Astrocyte (in vitro differentiated cells and primary cell): ENCODE measurements around the gene CAMK2D. TPM values are rescaled to one million over a fixed set of nuclear protein-coding genes. Genes with fewer than 3 reads are reported as not detected.

Experiments used
- DNase-seq: peaks from one replicate; pipeline ENCODE4 v3.0.0-alpha.2; 2010; ENCODE audit warnings: low read depth
- FAIRE-seq: peaks from 2 replicates; lab custom pipeline; 2011; peaks lifted over from hg19 to GRCh38; lab: Jason Lieb, UNC
- H2AFZ ChIP-seq: 2 replicates; pipeline ENCODE4 v1.6.0; 2012; ENCODE audit warnings: low read depth, low read length, inconsistent platforms
- H3K27ac ChIP-seq: 2 replicates; pipeline ENCODE4 v1.5.1; 2011; ENCODE audit warnings: low read depth, low read length, inconsistent platforms
- H3K27me3 ChIP-seq: 2 replicates; pipeline ENCODE4 v1.6.0; 2011; ENCODE audit warnings: low read length, inconsistent platforms; ENCODE audit not compliant: insufficient read depth
- H3K36me3 ChIP-seq: 2 replicates; pipeline ENCODE4 v1.5.1; 2011; ENCODE audit warnings: low read length, inconsistent platforms; ENCODE audit not compliant: insufficient read depth
- H3K4me1 ChIP-seq: 2 replicates; pipeline ENCODE4 v1.5.1; 2011; ENCODE audit warnings: low read length, inconsistent platforms; ENCODE audit not compliant: insufficient read depth
- H3K4me2 ChIP-seq: 2 replicates; pipeline ENCODE4 v1.6.0; 2012; ENCODE audit warnings: low read length, inconsistent platforms
- H3K4me3 ChIP-seq: 2 replicates; pipeline ENCODE4 v1.5.1; 2011; ENCODE audit warnings: low read depth, mild to moderate bottlenecking, low read length, inconsistent platforms; ENCODE audit not compliant: insufficient read depth
- H3K79me2 ChIP-seq: 2 replicates; pipeline ENCODE4 v1.6.0; 2012; ENCODE audit warnings: mild to moderate bottlenecking, low read length, inconsistent platforms; ENCODE audit not compliant: insufficient read depth
- H3K9ac ChIP-seq: 2 replicates; pipeline ENCODE4 v1.6.0; 2012; ENCODE audit warnings: mild to moderate bottlenecking, low read length, inconsistent platforms
- H3K9me3 ChIP-seq: 2 replicates; pipeline ENCODE4 v1.5.1; 2012; ENCODE audit warnings: low read depth, mild to moderate bottlenecking, low read length, inconsistent platforms; ENCODE audit not compliant: insufficient read depth
- H4K20me1 ChIP-seq: 2 replicates; pipeline ENCODE4 v1.6.0; 2012; ENCODE audit warnings: low read length, inconsistent platforms; ENCODE audit not compliant: insufficient read depth
- H3K27ac Mint-ChIP-seq: one replicate; pipeline ENCODE4 v1.8.0; 2021; ENCODE audit warnings: mild to moderate bottlenecking, mixed read lengths; ENCODE audit not compliant: unreplicated experiment
- H3K27me3 Mint-ChIP-seq: one replicate; pipeline ENCODE4 v1.8.0; 2021; ENCODE audit warnings: low read depth, mixed read lengths; ENCODE audit not compliant: unreplicated experiment
- H3K36me3 Mint-ChIP-seq: one replicate; pipeline ENCODE4 v1.8.0; 2021; ENCODE audit warnings: low read depth, mixed read lengths; ENCODE audit not compliant: unreplicated experiment
- H3K4me1 Mint-ChIP-seq: one replicate; pipeline ENCODE4 v1.8.0; 2021; ENCODE audit warnings: low read depth, mixed read lengths; ENCODE audit not compliant: unreplicated experiment
- H3K4me3 Mint-ChIP-seq: one replicate; pipeline ENCODE4 v1.8.0; 2021; ENCODE audit warnings: mild to moderate bottlenecking, moderate library complexity, mixed read lengths; ENCODE audit not compliant: unreplicated experiment
- H3K9me3 Mint-ChIP-seq: one replicate; pipeline ENCODE4 v1.8.0; 2021; ENCODE audit warnings: mild to moderate bottlenecking, mixed read lengths; ENCODE audit not compliant: unreplicated experiment
- EZH2 ChIP-seq: IDR thresholded peaks from 2 replicates; pipeline ENCODE4 v1.6.1; 2012; ENCODE audit warnings: mild to moderate bottlenecking, low read length, inconsistent platforms; ENCODE audit not compliant: insufficient read depth
- total RNA-seq: library from RNA; stranded (reverse); gene quantifications from 2 replicates; pipeline ENCODE4 v1.2.1, GENCODE V29; 2021
- TF ChIP-seq, protein P1 (sequence below): IDR thresholded peaks from 2 replicates; pipeline ENCODE4 v1.5.1; 2011; ENCODE audit warnings: low read depth, mild to moderate bottlenecking, inconsistent platforms, low read length, moderate library complexity; ENCODE audit not compliant: insufficient read depth

CAMK2D gene
- total RNA-seq, 1 donor from 2014 or later: 80.8 TPM

GRCh38 chr4:113732967-113733527, 28.5 kb downstream of the CAMK2D start:
- Histone ChIP-seq H3K9me3 (no peaks in the 10 kb centered on the region), H3K4me1 (no peaks in the 10 kb centered on the region), H3K79me2 (peaks cover 96% of the 10 kb centered on the region), H4K20me1 (peaks cover 13% of the 10 kb centered on the region), H3K4me3 (no peak overlapping the region), H3K9ac (no peak overlapping the region), H2AFZ (no peak overlapping the region), H3K27ac (no peak overlapping the region), H3K36me3 (peaks cover 4% of the 10 kb centered on the region), H3K4me2 (no peak overlapping the region), H3K27me3 (no peaks in the 10 kb centered on the region)
- peaks cover 25% of the 10 kb centered on the region for H3K4me1 Mint-ChIP-seq
- no peaks in the 10 kb centered on the region for H3K27me3 Mint-ChIP-seq
- FAIRE-seq (no peak), DNase-seq (no peak)
- H3K36me3 Mint-ChIP-seq: peaks cover 6% of the 10 kb centered on the region
- H3K27ac Mint-ChIP-seq: peak overlapping the region; percentile 50
- H3K4me3 Mint-ChIP-seq: no peak overlapping the region
- H3K9me3 Mint-ChIP-seq: no peaks in the 10 kb centered on the region
- TF ChIP-seq EZH2: no peak
- TF ChIP-seq, protein P1, sequence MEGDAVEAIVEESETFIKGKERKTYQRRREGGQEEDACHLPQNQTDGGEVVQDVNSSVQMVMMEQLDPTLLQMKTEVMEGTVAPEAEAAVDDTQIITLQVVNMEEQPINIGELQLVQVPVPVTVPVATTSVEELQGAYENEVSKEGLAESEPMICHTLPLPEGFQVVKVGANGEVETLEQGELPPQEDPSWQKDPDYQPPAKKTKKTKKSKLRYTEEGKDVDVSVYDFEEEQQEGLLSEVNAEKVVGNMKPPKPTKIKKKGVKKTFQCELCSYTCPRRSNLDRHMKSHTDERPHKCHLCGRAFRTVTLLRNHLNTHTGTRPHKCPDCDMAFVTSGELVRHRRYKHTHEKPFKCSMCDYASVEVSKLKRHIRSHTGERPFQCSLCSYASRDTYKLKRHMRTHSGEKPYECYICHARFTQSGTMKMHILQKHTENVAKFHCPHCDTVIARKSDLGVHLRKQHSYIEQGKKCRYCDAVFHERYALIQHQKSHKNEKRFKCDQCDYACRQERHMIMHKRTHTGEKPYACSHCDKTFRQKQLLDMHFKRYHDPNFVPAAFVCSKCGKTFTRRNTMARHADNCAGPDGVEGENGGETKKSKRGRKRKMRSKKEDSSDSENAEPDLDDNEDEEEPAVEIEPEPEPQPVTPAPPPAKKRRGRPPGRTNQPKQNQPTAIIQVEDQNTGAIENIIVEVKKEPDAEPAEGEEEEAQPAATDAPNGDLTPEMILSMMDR: no peak

DNA sequence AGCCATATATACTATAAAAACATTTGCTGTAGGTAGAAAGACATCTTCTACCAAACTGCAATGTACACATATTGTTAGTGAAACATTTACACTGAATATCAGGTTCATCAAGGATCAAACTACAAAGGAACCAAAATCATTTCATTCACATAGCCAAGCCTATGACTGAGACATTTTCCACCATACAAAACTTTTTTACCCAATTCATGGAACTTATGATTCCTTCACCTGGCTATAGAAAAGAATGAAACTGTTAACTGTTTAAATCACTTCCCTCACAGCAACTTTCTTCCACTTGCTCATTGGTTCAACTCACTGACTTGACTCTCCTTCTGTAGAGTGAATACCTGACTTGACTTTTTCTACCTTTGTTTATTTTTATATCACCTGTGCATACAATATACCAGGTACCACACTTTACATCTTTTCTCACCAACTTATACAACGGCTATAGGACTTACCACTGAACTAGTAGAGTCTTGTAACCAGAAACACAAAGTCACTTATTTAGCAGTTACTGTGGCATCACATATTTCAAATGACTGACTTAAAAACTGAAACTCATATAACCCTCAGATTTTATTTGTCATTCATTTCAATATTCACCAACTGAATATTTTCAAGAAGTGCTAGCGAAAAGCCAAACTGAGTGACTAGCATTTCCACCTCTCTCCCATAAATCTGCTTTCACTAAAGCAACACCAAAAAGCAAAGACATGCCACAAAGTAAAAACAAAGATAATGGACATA, 30.9 kb downstream of the CAMK2D start:
- FAIRE-seq: peak; percentile 83
- H3K27ac ChIP-seq: no peak overlapping the region
- no peak overlapping the region for H3K4me2 ChIP-seq
- no peaks in the 10 kb centered on the region for H3K4me1 ChIP-seq
- H3K27me3 Mint-ChIP-seq: no peaks in the 10 kb centered on the region
- peaks cover 19% of the 10 kb centered on the region for H4K20me1 ChIP-seq
- peaks cover 6% of the 10 kb centered on the region for H3K36me3 Mint-ChIP-seq
- no peak overlapping the region for H3K9ac ChIP-seq
- no peaks in the 10 kb centered on the region for H3K9me3 ChIP-seq
- H3K4me1 Mint-ChIP-seq: peaks cover 20% of the 10 kb centered on the region
- no peaks in the 10 kb centered on the region for H3K9me3 Mint-ChIP-seq
- peaks cover 96% of the 10 kb centered on the region for H3K79me2 ChIP-seq
- no peak overlapping the region for H3K4me3 ChIP-seq
- no peaks in the 10 kb centered on the region for H3K27me3 ChIP-seq
- H3K4me3 Mint-ChIP-seq: no peak overlapping the region
- no peak overlapping the region for H2AFZ ChIP-seq
- no peak overlapping the region for H3K27ac Mint-ChIP-seq
- no peak for DNase-seq
- no peak for TF ChIP-seq EZH2
- TF ChIP-seq, protein P1: no peak
- H3K36me3 ChIP-seq: peaks cover 4% of the 10 kb centered on the region

- Histone ChIP-seq H3K27me3 (no peaks in the 10 kb centered on the region), H3K27ac (no peak overlapping the region), H3K9ac (no peak overlapping the region), H3K36me3 (peaks cover 4% of the 10 kb centered on the region), H3K4me2 (no peak overlapping the region), H4K20me1 (peaks cover 20% of the 10 kb centered on the region), H2AFZ (no peak overlapping the region), H3K4me1 (no peaks in the 10 kb centered on the region), H3K4me3 (no peak overlapping the region), H3K9me3 (no peaks in the 10 kb centered on the region), H3K79me2 (peaks cover 97% of the 10 kb centered on the region)
- Mint-ChIP-seq H3K27ac (no peak overlapping the region), H3K4me3 (no peak overlapping the region), H3K27me3 (no peaks in the 10 kb centered on the region), H3K9me3 (no peaks in the 10 kb centered on the region), H3K36me3 (no peaks in the 10 kb centered on the region), H3K4me1 (peaks cover 12% of the 10 kb centered on the region)
- TF ChIP-seq, protein P1: no peak
- no peak for TF ChIP-seq EZH2
- no peak for FAIRE-seq
- DNase-seq: no peak
These were observed 33.7 kb downstream of the CAMK2D start for GRCh38 chr4:113727802-113728201.
